NB4 (cell line): ENCODE measurements around the gene VEPH1.

Source experiments
- CTCF ChIP-seq: IDR thresholded peaks from one replicate; pipeline ENCODE4 v1.5.1; 2012; ENCODE audit warnings: low read depth, low read length
- MAX ChIP-seq: IDR thresholded peaks from 2 replicates; pipeline ENCODE4 v1.6.1; 2011; ENCODE audit warnings: low read depth, low read length
- MYC ChIP-seq: IDR thresholded peaks from 2 replicates; pipeline ENCODE4 v1.6.1; 2011; ENCODE audit warnings: low read depth, low read length
- POLR2A ChIP-seq: IDR thresholded peaks from 2 replicates; pipeline ENCODE4 v1.6.1; 2011; ENCODE audit warnings: mild to moderate bottlenecking; ENCODE audit not compliant: insufficient read length; ENCODE audit errors: extremely low read depth

GRCh38 chr3:157355276-157355675, 147.9 kb downstream of the VEPH1 start:
- no peak for TF ChIP-seq CTCF
- no peak for TF ChIP-seq POLR2A
- TF ChIP-seq MYC = no peak
- TF ChIP-seq MAX = no peak
